ACC112 (cell line): Measurements from ENCODE around the gene SNAPIN.

Experiments
- H2AFZ ChIP-seq: fragments of 200-600 bp; sonication (generic); one replicate; pipeline ENCODE4 v1.6.0; 2017; ENCODE audit warnings: antibody characterized with exemption, low read length; ENCODE audit not compliant: unreplicated experiment
- H3K27ac ChIP-seq: fragments of 200-600 bp; sonication (generic); 2 replicates; pipeline ENCODE4 v1.5.1; 2014; ENCODE audit warnings: low read depth, mild to moderate bottlenecking, antibody characterized with exemption, low read length, moderate library complexity
- H3K27me3 ChIP-seq: fragments of 200-600 bp; sonication (generic); 2 replicates; pipeline ENCODE4 v1.6.1; 2014; ENCODE audit warnings: mild to moderate bottlenecking, antibody characterized with exemption, low read length, moderate library complexity, mixed read lengths; ENCODE audit not compliant: insufficient read depth
- H3K36me3 ChIP-seq: fragments of 200-600 bp; sonication (generic); 2 replicates; pipeline ENCODE4 v1.6.1; 2016; ENCODE audit warnings: mild to moderate bottlenecking, antibody characterized with exemption, low read length, moderate library complexity, mixed read lengths; ENCODE audit not compliant: insufficient read depth
- H3K4me1 ChIP-seq: fragments of 200-600 bp; sonication (generic); one replicate; pipeline ENCODE4 v1.6.1; 2016; ENCODE audit warnings: low read length, mixed read lengths; ENCODE audit not compliant: insufficient read depth, unreplicated experiment, control insufficient read depth
- H3K4me3 ChIP-seq: fragments of 200-600 bp; sonication (generic); 2 replicates; pipeline ENCODE4 v1.5.1; 2014; ENCODE audit warnings: mild to moderate bottlenecking, low read depth, low read length
- H3K79me2 ChIP-seq: fragments of 200-600 bp; sonication (generic); one replicate; pipeline ENCODE4 v1.6.0; 2016; ENCODE audit warnings: low read length; ENCODE audit not compliant: control insufficient read depth, unreplicated experiment, insufficient read depth

SNAPIN gene

DNA sequence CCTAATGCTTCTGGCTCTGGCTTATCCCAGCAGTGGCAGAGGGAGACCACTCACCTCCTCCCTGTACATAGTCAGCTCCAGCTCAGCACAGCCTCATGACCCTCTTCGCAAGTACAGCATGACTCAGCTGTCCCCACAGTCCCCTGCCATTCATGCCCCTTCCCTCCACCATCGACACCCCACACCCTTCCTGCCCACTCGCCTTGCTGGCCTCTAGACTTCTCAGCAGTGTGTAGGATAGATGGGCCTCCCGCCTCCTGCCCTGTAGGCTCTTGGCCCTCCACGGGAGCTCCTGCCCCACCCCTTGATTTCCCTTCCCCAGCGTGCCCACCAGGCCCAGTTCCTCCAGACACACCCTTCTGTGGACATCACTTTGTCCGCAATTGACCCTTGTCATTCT, 29.8 kb downstream of the SNAPIN start:
- no peak overlapping the region for H2AFZ ChIP-seq
- H3K79me2 ChIP-seq = no peaks in the 10 kb centered on the region
- no peaks in the 10 kb centered on the region for H3K36me3 ChIP-seq
- no peaks in the 10 kb centered on the region for H3K27me3 ChIP-seq
- no peak overlapping the region for H3K4me3 ChIP-seq
- H3K4me1 ChIP-seq = no peaks in the 10 kb centered on the region
- H3K27ac ChIP-seq = no peak overlapping the region

DNA sequence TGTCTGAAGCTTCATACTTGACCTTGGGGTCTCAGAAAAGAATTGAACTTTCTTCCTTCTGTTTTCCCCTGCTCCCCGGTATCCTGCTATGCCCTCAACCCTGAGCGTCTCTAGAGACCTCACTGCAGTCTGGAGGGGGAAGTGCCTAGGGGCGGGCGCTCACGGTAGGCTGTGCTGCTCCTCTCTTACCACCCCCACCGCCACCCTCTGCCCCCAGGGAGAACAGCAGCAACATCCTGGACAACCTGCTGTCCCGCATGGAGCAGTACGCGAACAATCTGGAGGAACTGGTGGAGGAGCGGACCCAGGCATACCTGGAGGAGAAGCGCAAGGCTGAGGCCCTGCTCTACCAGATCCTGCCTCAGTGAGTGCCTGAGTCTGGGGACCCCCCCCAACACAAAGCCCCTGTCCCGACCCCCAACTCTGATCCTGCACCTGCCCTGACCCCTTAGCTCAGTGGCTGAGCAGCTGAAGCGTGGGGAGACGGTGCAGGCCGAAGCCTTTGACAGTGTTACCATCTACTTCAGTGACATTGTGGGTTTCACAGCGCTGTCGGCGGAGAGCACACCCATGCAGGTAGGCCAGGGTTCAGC, 30.3 kb downstream of the SNAPIN start:
- Histone ChIP-seq H3K79me2 (no peaks in the 10 kb centered on the region), H2AFZ (no peak overlapping the region), H3K27me3 (no peaks in the 10 kb centered on the region), H3K36me3 (no peaks in the 10 kb centered on the region), H3K4me3 (no peak overlapping the region), H3K4me1 (no peaks in the 10 kb centered on the region), H3K27ac (no peak overlapping the region)

DNA sequence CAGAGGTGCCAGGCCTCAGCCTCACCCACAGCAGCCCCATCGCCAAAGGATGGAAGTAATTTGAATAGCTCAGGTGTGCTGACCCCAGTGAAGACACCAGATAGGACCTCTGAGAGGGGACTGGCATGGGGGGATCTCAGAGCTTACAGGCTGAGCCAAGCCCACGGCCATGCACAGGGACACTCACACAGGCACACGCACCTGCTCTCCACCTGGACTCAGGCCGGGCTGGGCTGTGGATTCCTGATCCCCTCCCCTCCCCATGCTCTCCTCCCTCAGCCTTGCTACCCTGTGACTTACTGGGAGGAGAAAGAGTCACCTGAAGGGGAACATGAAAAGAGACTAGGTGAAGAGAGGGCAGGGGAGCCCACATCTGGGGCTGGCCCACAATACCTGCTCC, 35.0 kb downstream of the SNAPIN start:
- no peaks in the 10 kb centered on the region for H3K27me3 ChIP-seq
- H3K79me2 ChIP-seq = no peaks in the 10 kb centered on the region

DNA sequence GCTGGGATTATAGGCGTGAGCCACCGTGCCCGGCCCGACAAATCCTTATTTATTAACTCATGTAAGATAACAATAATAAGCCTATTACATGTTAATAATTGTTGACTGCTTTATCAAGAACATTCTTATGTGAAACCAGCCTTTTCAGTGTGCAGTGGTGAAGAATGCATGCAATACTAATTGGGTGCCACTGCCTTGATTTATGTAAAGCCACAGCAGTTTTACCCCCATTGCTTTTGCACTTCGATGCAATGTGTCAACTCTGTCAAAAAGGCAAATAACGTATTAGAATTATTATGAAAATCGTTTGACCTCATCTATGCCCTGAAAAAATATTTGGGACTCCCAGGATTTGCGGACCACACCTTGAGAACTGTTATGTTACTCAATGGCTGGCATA, 38.2 kb downstream of the SNAPIN start:
- Histone ChIP-seq H3K36me3 (no peaks in the 10 kb centered on the region), H3K4me1 (peaks cover 26% of the 10 kb centered on the region), H3K27ac (no peak overlapping the region), H3K27me3 (no peaks in the 10 kb centered on the region), H3K79me2 (no peaks in the 10 kb centered on the region), H2AFZ (no peak overlapping the region), H3K4me3 (no peak overlapping the region)

More for the DNA sequence above, 35.0 kb downstream of the SNAPIN start:
- no peak overlapping the region for H3K4me3 ChIP-seq
- no peak overlapping the region for H3K27ac ChIP-seq
- peaks cover 14% of the 10 kb centered on the region for H3K4me1 ChIP-seq
- H2AFZ ChIP-seq = no peak overlapping the region
- H3K36me3 ChIP-seq = no peaks in the 10 kb centered on the region

DNA sequence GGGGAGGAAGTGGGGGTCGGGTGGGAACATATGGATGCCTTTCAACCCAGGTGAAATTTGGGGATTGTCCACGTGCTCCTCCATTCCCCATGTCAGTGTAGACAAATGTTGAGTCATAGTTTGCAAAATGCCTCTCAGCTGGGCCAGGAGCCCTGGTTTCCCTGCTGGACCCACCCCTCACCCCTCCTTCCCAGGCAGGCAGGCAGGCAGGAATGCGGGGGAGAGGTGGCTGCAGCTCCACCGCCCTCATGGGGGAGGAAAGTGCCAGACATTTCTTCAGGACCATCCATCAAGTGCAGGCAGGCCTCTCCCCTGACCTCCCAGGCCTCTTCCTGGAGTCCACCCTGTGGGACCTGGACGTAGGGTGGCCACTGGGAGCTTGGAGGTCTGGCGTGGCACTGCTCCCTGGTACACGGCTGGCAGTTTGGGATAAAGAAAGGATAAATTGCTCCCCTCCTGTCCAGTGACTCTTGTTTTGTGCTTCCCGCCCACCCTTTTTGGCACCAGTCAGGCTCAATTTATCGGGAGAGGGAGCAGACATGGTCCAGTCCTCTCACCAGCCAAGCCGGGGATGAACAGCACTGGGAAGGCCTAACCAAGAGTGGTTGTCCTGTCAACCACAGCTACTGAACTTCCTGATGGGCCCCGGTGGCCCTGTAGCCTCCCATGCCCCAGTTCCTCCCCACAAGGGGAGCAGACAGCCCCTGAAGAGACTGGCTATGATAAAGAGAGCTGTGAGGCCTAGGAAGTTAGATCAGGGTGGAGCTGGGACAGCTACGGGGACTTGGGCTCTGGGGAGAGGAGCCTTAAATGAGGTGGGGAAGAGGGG, 38.9 kb downstream of the SNAPIN start:
- peak overlapping the region; percentile 94 for H2AFZ ChIP-seq
- H3K79me2 ChIP-seq = no peaks in the 10 kb centered on the region
- H3K4me3 ChIP-seq = no peak overlapping the region
- H3K4me1 ChIP-seq = peaks cover 26% of the 10 kb centered on the region
- peak overlapping the region; percentile 12; the same call in 1 of the 2 replicates for H3K27ac ChIP-seq
- H3K36me3 ChIP-seq = no peaks in the 10 kb centered on the region
- H3K27me3 ChIP-seq = no peaks in the 10 kb centered on the region

DNA sequence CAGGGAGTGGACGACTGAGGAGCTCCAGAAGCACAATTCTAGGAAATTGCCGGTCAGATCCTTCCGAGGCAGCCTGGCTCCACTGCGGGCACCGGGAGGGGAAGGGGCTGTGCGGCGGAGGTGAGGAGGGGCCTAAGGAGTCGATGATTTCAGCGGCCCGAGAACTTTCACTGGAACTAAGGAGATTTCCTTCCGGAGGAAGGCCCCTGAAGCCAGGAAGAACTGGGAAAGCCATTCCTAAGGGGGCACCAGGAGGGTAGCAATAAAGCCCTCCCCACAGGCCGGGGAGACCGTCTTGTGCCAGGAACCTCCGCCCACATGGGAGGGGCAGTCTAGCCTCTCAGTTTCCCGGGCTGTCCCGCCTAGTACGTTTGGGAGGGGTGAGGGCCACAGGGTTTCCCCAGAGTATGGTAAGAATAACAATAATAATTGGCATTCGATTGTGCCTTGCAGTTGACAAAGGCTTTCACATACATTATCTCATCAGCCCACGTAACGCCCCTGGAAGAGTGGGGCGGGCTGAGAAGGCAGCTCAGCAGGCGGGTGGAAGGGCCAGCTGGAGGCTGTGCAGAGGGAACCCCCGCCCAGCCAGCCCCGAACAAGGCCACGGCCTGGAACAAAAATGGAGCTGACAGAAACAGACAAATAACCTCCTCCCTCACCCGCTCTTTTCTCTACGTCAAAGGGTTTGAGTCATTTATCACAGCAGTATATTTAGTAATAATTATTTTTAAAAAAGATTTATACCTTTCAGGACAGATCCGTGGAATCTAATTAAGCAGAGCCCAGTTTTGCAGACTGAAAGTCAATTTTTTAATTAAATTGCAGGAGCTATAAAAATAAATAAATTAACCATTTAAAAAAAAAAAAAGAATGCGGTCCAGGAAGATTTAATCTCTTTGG, 39.8 kb downstream of the SNAPIN start:
- peak overlapping the region; percentile 94 for H2AFZ ChIP-seq
- no peaks in the 10 kb centered on the region for H3K36me3 ChIP-seq
- no peaks in the 10 kb centered on the region for H3K79me2 ChIP-seq
- H3K4me1 ChIP-seq = peaks cover 26% of the 10 kb centered on the region
- H3K4me3 ChIP-seq = no peak overlapping the region
- no peaks in the 10 kb centered on the region for H3K27me3 ChIP-seq
- H3K27ac ChIP-seq = peak overlapping the region; percentile 12; the same call in 1 of the 2 replicates

DNA sequence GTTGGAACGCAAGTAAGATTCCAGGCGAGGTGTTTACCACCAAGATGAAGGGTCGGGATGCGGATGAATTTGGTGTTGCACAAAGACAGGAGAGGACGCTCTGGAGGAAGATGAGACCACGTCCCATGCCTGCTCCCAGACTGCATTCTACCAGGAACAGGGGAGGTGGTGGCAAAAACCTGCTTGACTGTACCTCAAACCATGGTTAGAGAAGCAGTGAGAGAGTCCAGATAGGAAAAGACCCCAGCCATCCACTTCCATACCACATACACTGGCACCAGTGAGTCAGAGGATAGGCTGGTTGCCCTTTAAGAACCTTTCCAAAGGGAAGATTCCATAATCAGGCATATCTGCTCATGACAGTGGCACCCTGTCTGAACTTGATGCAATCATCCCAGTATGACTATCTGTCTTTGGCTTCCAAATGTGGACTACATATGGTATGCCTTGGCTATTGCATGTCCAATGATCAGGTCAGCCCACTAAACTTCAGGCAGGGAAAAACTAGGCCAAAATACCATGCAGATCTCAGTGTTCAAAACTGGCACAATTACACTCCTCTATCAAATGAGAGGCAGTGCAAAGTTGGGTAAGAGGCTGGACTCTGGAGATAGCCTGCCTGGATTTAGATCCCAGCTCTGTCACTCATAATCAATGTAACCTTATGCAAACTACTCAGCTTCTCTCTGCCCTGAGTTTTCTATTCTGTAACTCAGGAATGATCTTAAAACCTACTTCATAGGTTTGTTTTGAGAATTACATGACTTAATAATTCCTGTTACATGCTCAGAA, 40.6 kb downstream of the SNAPIN start:
- peaks cover 26% of the 10 kb centered on the region for H3K4me1 ChIP-seq
- H3K27ac ChIP-seq = no peak overlapping the region
- H2AFZ ChIP-seq = peak overlapping the region; percentile 39
- no peak overlapping the region for H3K4me3 ChIP-seq
- H3K27me3 ChIP-seq = no peaks in the 10 kb centered on the region
- H3K36me3 ChIP-seq = no peaks in the 10 kb centered on the region
- no peaks in the 10 kb centered on the region for H3K79me2 ChIP-seq

DNA sequence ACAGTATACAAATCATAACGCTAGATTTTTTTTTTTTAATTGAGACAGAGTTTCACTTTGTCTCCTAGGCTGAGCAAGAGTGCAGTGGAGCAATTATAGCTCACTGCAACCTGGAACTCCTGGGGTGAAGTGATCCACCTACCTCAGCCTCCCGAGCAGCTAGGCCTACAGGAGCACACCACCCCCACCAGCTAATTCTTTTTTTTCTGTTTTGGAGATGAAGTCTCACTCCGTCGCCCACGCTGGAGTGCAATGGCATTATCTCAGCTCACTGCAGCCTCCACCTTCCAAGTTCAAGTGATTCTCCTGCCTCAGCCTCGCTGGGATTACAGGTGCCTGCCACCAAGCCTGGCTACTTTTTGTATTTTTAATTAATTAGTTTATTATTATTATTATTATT, 41.3 kb downstream of the SNAPIN start:
- H3K4me3 ChIP-seq = no peak overlapping the region
- H3K79me2 ChIP-seq = no peaks in the 10 kb centered on the region
- H3K27me3 ChIP-seq = no peaks in the 10 kb centered on the region
- H3K36me3 ChIP-seq = no peaks in the 10 kb centered on the region
- H3K4me1 ChIP-seq = peaks cover 26% of the 10 kb centered on the region
- H2AFZ ChIP-seq = peak overlapping the region; percentile 39
- H3K27ac ChIP-seq = no peak overlapping the region

DNA sequence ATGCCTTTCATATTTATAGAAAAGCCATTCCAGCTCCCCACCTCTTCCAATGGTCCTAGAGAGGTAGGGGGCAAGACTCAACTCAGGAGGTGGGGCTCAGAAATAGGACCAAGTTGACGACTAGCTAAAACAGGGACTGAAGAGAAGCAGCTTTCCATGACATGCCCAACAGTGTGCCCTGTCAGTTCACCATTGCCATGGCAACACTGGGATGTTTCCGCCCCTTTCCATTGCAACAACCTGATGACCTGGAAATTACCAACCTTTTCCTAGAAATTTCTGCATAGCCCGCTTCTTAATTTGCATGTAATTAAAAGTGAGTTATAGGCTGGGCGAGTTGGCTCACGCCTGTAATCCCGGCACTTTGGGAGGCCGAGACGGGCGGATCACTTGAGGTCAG, 47.0 kb downstream of the SNAPIN start:
- no peak overlapping the region for H2AFZ ChIP-seq
- no peak overlapping the region for H3K4me3 ChIP-seq
- no peaks in the 10 kb centered on the region for H3K36me3 ChIP-seq
- no peak overlapping the region for H3K27ac ChIP-seq
- no peaks in the 10 kb centered on the region for H3K79me2 ChIP-seq
- H3K4me1 ChIP-seq = no peaks in the 10 kb centered on the region
- H3K27me3 ChIP-seq = no peaks in the 10 kb centered on the region

DNA sequence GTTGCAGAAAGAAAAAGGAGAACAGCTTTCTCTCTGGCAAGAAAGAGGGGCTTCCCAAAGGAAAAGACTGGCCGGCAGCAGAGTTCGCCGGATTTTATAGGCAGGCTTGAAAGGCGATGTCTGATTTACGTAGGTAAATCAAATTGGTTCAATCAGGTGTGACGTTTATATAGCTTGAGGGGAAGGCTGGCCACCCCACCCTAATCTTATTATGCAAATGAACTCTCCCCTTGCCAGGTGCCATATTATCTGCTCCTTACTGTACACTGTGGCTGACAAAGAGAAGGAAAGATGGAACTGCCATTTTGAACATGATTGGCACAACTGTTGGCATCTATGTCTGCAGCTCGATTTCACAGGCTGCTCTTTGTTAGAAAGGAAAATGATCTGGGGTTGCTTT, 52.5 kb downstream of the SNAPIN start:
- no peaks in the 10 kb centered on the region for H3K36me3 ChIP-seq
- H3K79me2 ChIP-seq = no peaks in the 10 kb centered on the region
- H3K4me3 ChIP-seq = no peak overlapping the region
- H3K27ac ChIP-seq = no peak overlapping the region
- H3K27me3 ChIP-seq = no peaks in the 10 kb centered on the region
- H3K4me1 ChIP-seq = no peaks in the 10 kb centered on the region
- no peak overlapping the region for H2AFZ ChIP-seq
